ENCODE results near the gene SMG6.

- TF ChIP-seq ZNF670 (tag by site-specific recombination; IDR thresholded peaks at IDR 0.05; ENCODE audit: low read depth) (no peak), CTCF (tag by site-specific recombination; IDR thresholded peaks at IDR 0.05) (no peak), ZNF354C (tag by site-specific recombination; IDR thresholded peaks at IDR 0.05; ENCODE audit: borderline replicate concordance, low read depth) (no peak), ZNF639 (tag by site-specific recombination; IDR thresholded peaks at IDR 0.05) (no peak), ZNF473 (tag by site-specific recombination; IDR thresholded peaks at IDR 0.05) (no peak), ZNF114 (tag by site-specific recombination; IDR thresholded peaks at IDR 0.05) (no peak), PATZ1 (tag by site-specific recombination; IDR thresholded peaks at IDR 0.05) (no peak)
- TF ChIP-seq, protein P1, sequence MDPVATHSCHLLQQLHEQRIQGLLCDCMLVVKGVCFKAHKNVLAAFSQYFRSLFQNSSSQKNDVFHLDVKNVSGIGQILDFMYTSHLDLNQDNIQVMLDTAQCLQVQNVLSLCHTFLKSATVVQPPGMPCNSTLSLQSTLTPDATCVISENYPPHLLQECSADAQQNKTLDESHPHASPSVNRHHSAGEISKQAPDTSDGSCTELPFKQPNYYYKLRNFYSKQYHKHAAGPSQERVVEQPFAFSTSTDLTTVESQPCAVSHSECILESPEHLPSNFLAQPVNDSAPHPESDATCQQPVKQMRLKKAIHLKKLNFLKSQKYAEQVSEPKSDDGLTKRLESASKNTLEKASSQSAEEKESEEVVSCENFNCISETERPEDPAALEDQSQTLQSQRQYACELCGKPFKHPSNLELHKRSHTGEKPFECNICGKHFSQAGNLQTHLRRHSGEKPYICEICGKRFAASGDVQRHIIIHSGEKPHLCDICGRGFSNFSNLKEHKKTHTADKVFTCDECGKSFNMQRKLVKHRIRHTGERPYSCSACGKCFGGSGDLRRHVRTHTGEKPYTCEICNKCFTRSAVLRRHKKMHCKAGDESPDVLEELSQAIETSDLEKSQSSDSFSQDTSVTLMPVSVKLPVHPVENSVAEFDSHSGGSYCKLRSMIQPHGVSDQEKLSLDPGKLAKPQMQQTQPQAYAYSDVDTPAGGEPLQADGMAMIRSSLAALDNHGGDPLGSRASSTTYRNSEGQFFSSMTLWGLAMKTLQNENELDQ (tag by site-specific recombination; IDR thresholded peaks at IDR 0.05; ENCODE audit: low read depth), result no peak
Observed at GRCh38 chr17:2202302-2202995, 101.1 kb downstream of the SMG6 start.
